ENCODE results near the gene GALNS. TPM values are rescaled to one million over a fixed set of nuclear protein-coding genes. Genes with fewer than 3 reads are reported as not detected.

The GALNS gene
- total and polyA plus RNA-seq, 2 of the 4 experiments (the other 2 are of a cell fraction) = 7.2 to 32.5 TPM

DNA sequence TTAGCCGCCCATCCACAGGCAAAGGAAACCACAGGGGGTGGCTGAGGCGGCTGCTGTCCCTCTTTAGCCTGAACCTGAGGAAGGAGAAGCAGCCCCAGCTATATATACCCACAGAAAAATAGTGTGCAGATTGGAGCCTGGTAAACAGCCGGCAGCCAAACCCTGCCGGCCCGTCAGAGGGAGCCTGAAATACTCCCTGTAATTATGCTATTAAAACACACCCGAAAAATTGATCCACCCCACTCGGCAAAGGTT lies 78.5 kb downstream of the GALNS start:
- Histone ChIP-seq H3K9me3 (ENCODE audit: control insufficient read depth, insufficient read depth, low read length) (no peaks in the 10 kb centered on the region), H3K27me3 (ENCODE audit: control insufficient read depth, insufficient read depth, low read length) (no peaks in the 10 kb centered on the region), H3K9ac (ENCODE audit: low read depth, low read length) (no peak overlapping the region), H3K9me1 (ENCODE audit: insufficient read depth, low read length) (peaks cover 15% of the 10 kb centered on the region), H3K23ac (ENCODE audit: low read depth, low read length) (no peak overlapping the region), H3K14ac (replicated peaks; ENCODE audit: low read depth, low read length) (no peak overlapping the region), H4K91ac (ENCODE audit: insufficient read depth, low read depth, low read length) (no peak overlapping the region), H2BK20ac (ENCODE audit: low read depth, low read length) (no peak overlapping the region), H3K79me1 (ENCODE audit: low read depth in 1 of 2, low read length in 2 of 2) (peaks cover 5 to 68% of the 10 kb centered on the region in 2 experiments; a peak in 3 of 4 replicates), H4K20me1 (ENCODE audit: insufficient read depth, low read length) (peaks cover 96% of the 10 kb centered on the region), H3K4me2 (ENCODE audit: low read depth, low read length) (no peak overlapping the region), H2AK5ac (ENCODE audit: low read depth, low read length) (no peak overlapping the region), H2BK5ac (ENCODE audit: low read depth, low read length, poor library complexity, severe bottlenecking) (no peak overlapping the region), H3K4me1 (ENCODE audit: control insufficient read depth, insufficient read depth, low read length) (peaks cover 55% of the 10 kb centered on the region), H3K27ac (ENCODE audit: insufficient read depth, low read length) (no peak overlapping the region), H4K8ac (ENCODE audit: low read depth in 2 of 2, low read length in 2 of 2) (no peak overlapping the region), H3K4ac (ENCODE audit: low read depth, low read length) (no peak overlapping the region), H3K4me3 (ENCODE audit: insufficient read depth, low read depth, low read length) (no peak overlapping the region), H2AFZ (replicated peaks; ENCODE audit: low read length, poor library complexity) (no peak overlapping the region), H4K5ac (ENCODE audit: low read depth, low read length) (no peak overlapping the region), H2BK15ac (ENCODE audit: low read depth, low read length) (no peak overlapping the region), H2AK9ac (replicated peaks; ENCODE audit: low read depth, low read length, poor library complexity) (peak overlapping the region; percentile 71), H3K18ac (ENCODE audit: low read depth, low read length) (no peak overlapping the region), H3K36me3 (ENCODE audit: control insufficient read depth, insufficient read depth, low read length) (peaks cover 3% of the 10 kb centered on the region; the same call in 1 of the 2 replicates), H2BK120ac (ENCODE audit: low read depth, low read length) (no peak overlapping the region), H3K56ac (ENCODE audit: extremely low read depth, insufficient read depth, low read length) (no peak overlapping the region)
- DNase-seq (no peak), ATAC-seq (ENCODE audit: low read depth) (no peak)
- intact Hi-C loops (cut with micrococcal nuclease) (no loop called here), dilution Hi-C loops (cut with HindIII; ENCODE audit: low sequenced_read_pairs, unreplicated experiment) (no loop called here), in situ Hi-C loops (cut with MboI; ENCODE audit: low sequenced_read_pairs) (no loop called here)
- ChIA-PET POLR2A (ENCODE audit: unreplicated experiment) (no interaction called here), CTCF (no interaction called here)
- no TSS peak for BruUV-seq (replicated peaks)
- TF ChIP-seq FOS (IDR thresholded peaks at IDR 0.05; ENCODE audit: low read depth, low read length) (no peak), BHLHE40 (IDR thresholded peaks at IDR 0.05; ENCODE audit: low read depth, low read length) (no peak), SMC3 (IDR thresholded peaks at IDR 0.05; ENCODE audit: low read depth, low read length) (no peak), POLR2A (IDR thresholded peaks at IDR 0.05; ENCODE audit: low read depth, low read length) (no peak), MAZ (IDR thresholded peaks at IDR 0.05; ENCODE audit: borderline replicate concordance, low read depth, low read length) (no peak), RFX5 (IDR thresholded peaks at IDR 0.05; ENCODE audit: low read depth, low read length) (no peak), RAD21 (IDR thresholded peaks at IDR 0.05; ENCODE audit: low read length) (no peak)
- no CpG with 5 or more reads among the region's 7 CpGs for WGBS, 2 experiments (ENCODE audit: extremely low coverage in 2 of 2, insufficient read length in 1 of 2)

Data from IMR-90 (cell line).